SK-N-MC (cell line): ENCODE data around the gene PIGR.

Source experiments
- DNase-seq: peaks from one replicate; pipeline ENCODE4 v3.0.0-alpha.2; 2011; ENCODE audit warnings: low read depth, low spot score
- H3K27ac ChIP-seq: fragments of 200-600 bp; sonication (generic); 2 replicates; pipeline ENCODE4 v1.5.1; 2016; ENCODE audit warnings: mixed run types
- H3K36me3 ChIP-seq: fragments of 200-600 bp; sonication (generic); 2 replicates; pipeline ENCODE4 v1.6.1; 2017; ENCODE audit warnings: antibody characterized with exemption, low read length, mixed read lengths; ENCODE audit not compliant: insufficient read depth
- H3K4me3 ChIP-seq: fragments of 200-600 bp; sonication (generic); 2 replicates; pipeline ENCODE4 v1.5.1; 2016
- H3K9ac ChIP-seq: fragments of 200-600 bp; sonication (generic); 2 replicates; pipeline ENCODE4 v1.8.0; 2017; ENCODE audit warnings: mixed run types, mixed read lengths; ENCODE audit not compliant: insufficient read length
- H3K9me3 ChIP-seq: fragments of 200-600 bp; sonication (generic); 2 replicates; pipeline ENCODE4 v1.6.1; 2017; ENCODE audit warnings: low read depth, mild to moderate bottlenecking, antibody characterized with exemption, low read length, moderate library complexity, mixed read lengths
- EZH2 ChIP-seq: fragments of 200-600 bp; sonication (generic); IDR thresholded peaks from one replicate; pipeline ENCODE4 v1.6.1; 2017; ENCODE audit warnings: antibody characterized with exemption
- FOXP2 ChIP-seq: optimal IDR thresholded peaks from 2 replicates; pipeline ENCODE3; 2011; ENCODE audit warnings: mild to moderate bottlenecking, moderate library complexity; ENCODE audit not compliant: insufficient read depth; ENCODE audit errors: extremely low read length, control extremely low read depth
- POLR2AphosphoS5 ChIP-seq: IDR thresholded peaks from 2 replicates; pipeline ENCODE4 v1.6.1; 2012; ENCODE audit warnings: mild to moderate bottlenecking, low read depth, low read length, borderline replicate concordance

PIGR gene

DNA sequence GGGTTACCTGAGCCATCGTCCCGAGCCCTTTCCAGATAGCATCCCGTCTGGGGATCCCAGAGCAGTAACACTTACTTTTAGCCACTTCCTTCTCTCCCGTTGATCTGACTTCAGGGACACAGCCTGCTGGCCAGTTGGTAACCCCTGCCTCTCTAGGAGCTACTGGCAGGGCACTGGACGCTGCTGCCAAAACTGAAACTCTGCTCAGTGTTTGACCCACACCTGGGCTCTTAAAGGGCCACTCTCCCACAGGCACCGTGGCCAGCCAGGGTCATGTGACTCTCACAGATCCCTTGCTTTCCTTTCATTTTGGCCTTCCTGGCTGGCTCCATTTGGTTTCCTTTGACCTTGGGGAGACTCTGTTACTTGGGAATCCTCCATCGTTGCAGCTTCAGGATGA, at the start of gene PIGR:
Gene PIGR (minus strand): TSS at position 206 of the 400 bp plus-strand sequence. CDS start 5,935 bp downstream, outside the sequence.
- Histone ChIP-seq H3K4me3 (no peak within 1 kb of the TSS), H3K9ac (no peak within 1 kb of the TSS), H3K36me3 (no peaks in the 10 kb centered on the region), H3K9me3 (no peaks in the 10 kb centered on the region), H3K27ac (no peak within 1 kb of the TSS)
- DNase-seq = no peak
- no peak for TF ChIP-seq POLR2AphosphoS5
- no peak for TF ChIP-seq FOXP2
- no peak for TF ChIP-seq EZH2

DNA sequence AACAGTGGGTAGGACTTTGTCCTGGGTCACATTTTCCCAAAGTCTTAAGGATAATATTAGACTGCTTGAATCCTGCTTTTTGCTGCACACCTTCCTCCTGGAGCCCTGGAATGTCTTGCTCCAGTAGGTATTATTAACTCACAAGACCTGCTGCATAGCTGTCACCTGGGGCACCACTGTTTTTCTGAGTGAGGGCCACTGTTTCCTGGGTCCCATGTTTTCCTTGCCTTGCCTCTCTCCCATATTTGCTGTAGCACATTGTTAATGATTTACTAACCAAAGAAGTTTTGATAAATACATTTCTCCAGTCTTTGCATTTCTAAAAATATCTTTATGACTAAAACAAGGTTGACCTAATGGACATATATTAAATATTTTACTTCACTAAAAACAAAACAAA, 46.5 kb upstream of the PIGR start:
- Histone ChIP-seq H3K9ac (no peak overlapping the region), H3K27ac (no peak overlapping the region), H3K4me3 (no peak overlapping the region), H3K9me3 (no peaks in the 10 kb centered on the region), H3K36me3 (no peaks in the 10 kb centered on the region)
- no peak for DNase-seq
- TF ChIP-seq POLR2AphosphoS5 (no peak), FOXP2 (no peak), EZH2 (no peak)

GRCh38 chr1:206987873-206988272, 41.6 kb upstream of the PIGR start:
- Histone ChIP-seq H3K36me3 (no peaks in the 10 kb centered on the region), H3K9ac (no peak overlapping the region), H3K27ac (no peak overlapping the region), H3K4me3 (no peak overlapping the region), H3K9me3 (no peaks in the 10 kb centered on the region)
- DNase-seq = no peak
- TF ChIP-seq EZH2 (no peak), POLR2AphosphoS5 (no peak), FOXP2 (no peak)

- no peak for DNase-seq
- H3K27ac ChIP-seq = no peak overlapping the region
- no peaks in the 10 kb centered on the region for H3K9me3 ChIP-seq
- TF ChIP-seq POLR2AphosphoS5 = no peak
- no peak for TF ChIP-seq EZH2
- H3K36me3 ChIP-seq = no peaks in the 10 kb centered on the region
- no peak overlapping the region for H3K4me3 ChIP-seq
- H3K9ac ChIP-seq = no peak overlapping the region
Observed at GRCh38 chr1:206986885-206987284, 40.6 kb upstream of the PIGR start.

- no peak overlapping the region for H3K4me3 ChIP-seq
- no peak for DNase-seq
- no peaks in the 10 kb centered on the region for H3K9me3 ChIP-seq
- no peak for TF ChIP-seq FOXP2
- TF ChIP-seq EZH2 = no peak
- no peak for TF ChIP-seq POLR2AphosphoS5
- H3K9ac ChIP-seq = no peak overlapping the region
- H3K36me3 ChIP-seq = no peaks in the 10 kb centered on the region
- H3K27ac ChIP-seq = no peak overlapping the region
Observed at GRCh38 chr1:206986402-206986801, 40.1 kb upstream of the PIGR start.

GRCh38 chr1:206985162-206985749, 39.0 kb upstream of the PIGR start:
- no peak overlapping the region for H3K9ac ChIP-seq
- no peaks in the 10 kb centered on the region for H3K36me3 ChIP-seq
- no peaks in the 10 kb centered on the region for H3K9me3 ChIP-seq
- no peak overlapping the region for H3K27ac ChIP-seq
- no peak for DNase-seq
- TF ChIP-seq POLR2AphosphoS5 = no peak
- no peak for TF ChIP-seq FOXP2
- no peak for TF ChIP-seq EZH2
- no peak overlapping the region for H3K4me3 ChIP-seq

GRCh38 chr1:206982216-206982615, 36.0 kb upstream of the PIGR start:
- DNase-seq = no peak
- H3K9me3 ChIP-seq = no peaks in the 10 kb centered on the region
- no peak overlapping the region for H3K27ac ChIP-seq
- TF ChIP-seq FOXP2 = no peak
- no peak for TF ChIP-seq EZH2
- TF ChIP-seq POLR2AphosphoS5 = no peak
- no peak overlapping the region for H3K9ac ChIP-seq
- H3K4me3 ChIP-seq = no peak overlapping the region
- H3K36me3 ChIP-seq = no peaks in the 10 kb centered on the region

GRCh38 chr1:206979379-206980043, 33.2 kb upstream of the PIGR start:
- no peak overlapping the region for H3K9ac ChIP-seq
- TF ChIP-seq FOXP2 (no peak), EZH2 (no peak), POLR2AphosphoS5 (no peak)
- no peaks in the 10 kb centered on the region for H3K36me3 ChIP-seq
- H3K4me3 ChIP-seq = no peak overlapping the region
- DNase-seq = no peak
- H3K9me3 ChIP-seq = no peaks in the 10 kb centered on the region
- no peak overlapping the region for H3K27ac ChIP-seq

- DNase-seq = no peak
- TF ChIP-seq POLR2AphosphoS5 (no peak), FOXP2 (no peak), EZH2 (no peak)
- no peak overlapping the region for H3K27ac ChIP-seq
Observed at GRCh38 chr1:206978259-206978658, 32.0 kb upstream of the PIGR start.

More at GRCh38 chr1:206978259-206978658, 32.0 kb upstream of the PIGR start:
- H3K9ac ChIP-seq = no peak overlapping the region
- H3K9me3 ChIP-seq = no peaks in the 10 kb centered on the region
- H3K4me3 ChIP-seq = no peak overlapping the region
- H3K36me3 ChIP-seq = no peaks in the 10 kb centered on the region
